Measurements from ENCODE around the gene UBE3D.

Gene UBE3D

DNA sequence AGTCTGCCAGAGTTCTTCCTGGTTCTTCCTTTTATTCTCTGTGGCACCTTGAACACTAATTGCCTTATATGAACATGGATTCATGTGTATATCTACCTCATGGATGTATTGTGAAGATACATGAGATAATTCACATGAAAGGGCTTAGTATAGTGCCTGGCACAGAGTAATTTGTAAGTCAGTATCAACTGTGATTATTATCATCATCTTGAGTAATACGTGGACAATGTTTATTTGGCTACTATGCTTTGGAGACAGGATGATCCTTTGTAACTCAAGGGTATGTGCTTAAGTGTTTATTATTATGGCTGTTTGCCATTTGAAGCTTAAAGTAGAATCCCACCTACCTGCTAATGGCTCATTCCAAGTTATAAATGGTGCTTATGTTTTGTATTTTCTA is 17.8 kb upstream of the UBE3D start:
- no peak overlapping the region for H3K9ac ChIP-seq (ENCODE audit: low read length in 2 of 2)
- H3K9me3 ChIP-seq (ENCODE audit: control insufficient read depth in 2 of 2, low read length in 2 of 2), result no peaks in the 10 kb centered on the region
- H3K4me1 ChIP-seq (ENCODE audit: control insufficient read depth, insufficient read depth, low read length), result no peaks in the 10 kb centered on the region
- no peak overlapping the region for H3K27ac ChIP-seq (ENCODE audit: low read length)
- no peaks in the 10 kb centered on the region for H3K27me3 ChIP-seq (ENCODE audit: control insufficient read depth in 1 of 2, insufficient read depth in 2 of 2, low read length in 2 of 2)
- H3K4me3 ChIP-seq (ENCODE audit: low read length in 2 of 2), result no peak overlapping the region
- no peaks in the 10 kb centered on the region for H3K36me3 ChIP-seq (ENCODE audit: control insufficient read depth in 2 of 2, insufficient read depth in 2 of 2, low read length in 2 of 2)

- Histone ChIP-seq H3K4me3 (ENCODE audit: low read length in 2 of 2) (no peak overlapping the region), H3K4me1 (ENCODE audit: control insufficient read depth, insufficient read depth, low read length) (peaks cover 4% of the 10 kb centered on the region), H3K27me3 (ENCODE audit: control insufficient read depth in 1 of 2, insufficient read depth in 2 of 2, low read length in 2 of 2) (no peaks in the 10 kb centered on the region), H3K9ac (ENCODE audit: low read length in 2 of 2) (no peak overlapping the region), H3K36me3 (ENCODE audit: control insufficient read depth in 2 of 2, insufficient read depth in 2 of 2, low read length in 2 of 2) (no peaks in the 10 kb centered on the region), H3K27ac (ENCODE audit: low read length) (no peak overlapping the region), H3K9me3 (ENCODE audit: control insufficient read depth in 2 of 2, low read length in 2 of 2) (no peaks in the 10 kb centered on the region)
These were observed 8.0 kb upstream of the UBE3D start for GRCh38 chr6:83073615-83074014.

- H3K27me3 ChIP-seq (ENCODE audit: control insufficient read depth in 1 of 2, insufficient read depth in 2 of 2, low read length in 2 of 2), result no peaks in the 10 kb centered on the region
- H3K4me3 ChIP-seq (ENCODE audit: low read length in 2 of 2), result no peak overlapping the region
- H3K27ac ChIP-seq (ENCODE audit: low read length), result no peak overlapping the region
- H3K9ac ChIP-seq (ENCODE audit: low read length in 2 of 2), result no peak overlapping the region
- peaks cover 8% of the 10 kb centered on the region for H3K4me1 ChIP-seq (ENCODE audit: control insufficient read depth, insufficient read depth, low read length)
- H3K36me3 ChIP-seq (ENCODE audit: control insufficient read depth in 2 of 2, insufficient read depth in 2 of 2, low read length in 2 of 2), result no peaks in the 10 kb centered on the region
- H3K9me3 ChIP-seq (ENCODE audit: control insufficient read depth in 2 of 2, low read length in 2 of 2), result no peaks in the 10 kb centered on the region
These were observed 7.1 kb upstream of the UBE3D start for GRCh38 chr6:83072726-83073125.

DNA sequence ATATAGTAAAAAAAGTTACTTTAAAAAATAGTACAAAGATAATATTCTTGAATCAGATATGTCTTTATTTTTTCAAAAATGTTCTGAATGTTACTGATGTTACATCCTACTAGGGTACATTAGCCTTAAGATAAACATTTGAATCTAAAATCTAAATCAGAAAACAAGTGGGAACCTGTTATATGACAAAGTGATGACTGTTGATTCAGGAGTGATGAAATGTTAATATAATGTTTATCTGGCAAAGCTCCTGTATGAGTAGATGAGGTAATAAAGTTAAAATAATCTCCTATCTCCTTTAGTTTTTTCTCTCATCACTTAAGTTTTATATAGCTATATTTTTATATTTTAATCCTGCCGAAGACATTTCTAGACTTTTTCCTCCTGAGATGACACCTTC is 6.1 kb upstream of the UBE3D start:
- Histone ChIP-seq H3K4me3 (ENCODE audit: low read length in 2 of 2) (no peak overlapping the region), H3K27me3 (ENCODE audit: control insufficient read depth in 1 of 2, insufficient read depth in 2 of 2, low read length in 2 of 2) (no peaks in the 10 kb centered on the region), H3K27ac (ENCODE audit: low read length) (no peak overlapping the region), H3K4me1 (ENCODE audit: control insufficient read depth, insufficient read depth, low read length) (peaks cover 8% of the 10 kb centered on the region), H3K9me3 (ENCODE audit: control insufficient read depth in 2 of 2, low read length in 2 of 2) (no peaks in the 10 kb centered on the region), H3K36me3 (ENCODE audit: control insufficient read depth in 2 of 2, insufficient read depth in 2 of 2, low read length in 2 of 2) (no peaks in the 10 kb centered on the region), H3K9ac (ENCODE audit: low read length in 2 of 2) (no peak overlapping the region)

DNA sequence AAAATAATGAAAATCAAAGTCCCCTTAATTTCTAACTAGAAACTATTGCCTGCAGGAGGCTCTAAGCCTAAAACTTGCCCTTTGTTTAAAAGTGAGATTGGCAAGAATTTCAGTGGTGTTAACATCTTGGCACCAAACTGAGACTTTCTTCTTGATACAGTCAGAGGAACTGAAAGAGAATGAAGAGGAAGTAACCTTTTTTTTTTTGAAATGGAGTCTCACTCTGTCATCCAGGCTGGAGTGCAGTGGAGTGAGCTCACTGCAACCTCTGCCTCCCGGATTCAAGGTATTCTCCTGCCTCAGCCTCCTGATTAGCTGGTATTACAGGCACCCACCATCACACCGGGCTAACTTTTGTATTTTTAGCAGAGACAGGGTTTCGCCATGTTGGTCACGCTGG is 5.4 kb upstream of the UBE3D start:
- H3K4me1 ChIP-seq (ENCODE audit: control insufficient read depth, insufficient read depth, low read length), result peaks cover 8% of the 10 kb centered on the region
- H3K27ac ChIP-seq (ENCODE audit: low read length), result no peak overlapping the region

GRCh38 chr6:83069633-83070032 is 4.0 kb upstream of the UBE3D start:
- Histone ChIP-seq H3K4me1 (ENCODE audit: control insufficient read depth, insufficient read depth, low read length) (peaks cover 8% of the 10 kb centered on the region), H3K9ac (ENCODE audit: low read length in 2 of 2) (no peak overlapping the region), H3K27me3 (ENCODE audit: control insufficient read depth in 1 of 2, insufficient read depth in 2 of 2, low read length in 2 of 2) (no peaks in the 10 kb centered on the region), H3K9me3 (ENCODE audit: control insufficient read depth in 2 of 2, low read length in 2 of 2) (no peaks in the 10 kb centered on the region), H3K27ac (ENCODE audit: low read length) (no peak overlapping the region), H3K4me3 (ENCODE audit: low read length in 2 of 2) (no peak overlapping the region), H3K36me3 (ENCODE audit: control insufficient read depth in 2 of 2, insufficient read depth in 2 of 2, low read length in 2 of 2) (no peaks in the 10 kb centered on the region)

More for the DNA sequence above, 5.4 kb upstream of the UBE3D start:
- Histone ChIP-seq H3K9me3 (ENCODE audit: control insufficient read depth in 2 of 2, low read length in 2 of 2) (no peaks in the 10 kb centered on the region), H3K36me3 (ENCODE audit: control insufficient read depth in 2 of 2, insufficient read depth in 2 of 2, low read length in 2 of 2) (no peaks in the 10 kb centered on the region), H3K9ac (ENCODE audit: low read length in 2 of 2) (no peak overlapping the region), H3K4me3 (ENCODE audit: low read length in 2 of 2) (no peak overlapping the region), H3K27me3 (ENCODE audit: control insufficient read depth in 1 of 2, insufficient read depth in 2 of 2, low read length in 2 of 2) (no peaks in the 10 kb centered on the region)

GRCh38 chr6:83068616-83069015 is 3.0 kb upstream of the UBE3D start:
- Histone ChIP-seq H3K27ac (ENCODE audit: low read length) (no peak overlapping the region), H3K4me1 (ENCODE audit: control insufficient read depth, insufficient read depth, low read length) (peaks cover 8% of the 10 kb centered on the region), H3K9ac (ENCODE audit: low read length in 2 of 2) (peak overlapping the region; percentile 66 to 84), H3K9me3 (ENCODE audit: control insufficient read depth in 2 of 2, low read length in 2 of 2) (no peaks in the 10 kb centered on the region), H3K4me3 (ENCODE audit: low read length in 2 of 2) (peak overlapping the region; percentile 74 to 89), H3K36me3 (ENCODE audit: control insufficient read depth in 2 of 2, insufficient read depth in 2 of 2, low read length in 2 of 2) (no peaks in the 10 kb centered on the region), H3K27me3 (ENCODE audit: control insufficient read depth in 1 of 2, insufficient read depth in 2 of 2, low read length in 2 of 2) (no peaks in the 10 kb centered on the region)

- Histone ChIP-seq H3K4me1 (ENCODE audit: control insufficient read depth, insufficient read depth, low read length) (peaks cover 8% of the 10 kb centered on the region), H3K36me3 (ENCODE audit: control insufficient read depth in 2 of 2, insufficient read depth in 2 of 2, low read length in 2 of 2) (no peaks in the 10 kb centered on the region), H3K27ac (ENCODE audit: low read length) (peak within 1 kb of the TSS; percentile 70), H3K9me3 (ENCODE audit: control insufficient read depth in 2 of 2, low read length in 2 of 2) (no peaks in the 10 kb centered on the region), H3K27me3 (ENCODE audit: control insufficient read depth in 1 of 2, insufficient read depth in 2 of 2, low read length in 2 of 2) (no peaks in the 10 kb centered on the region), H3K4me3 (ENCODE audit: low read length in 2 of 2) (peak within 1 kb of the TSS; percentile 74 to 89), H3K9ac (ENCODE audit: low read length in 2 of 2) (peak within 1 kb of the TSS; percentile 66 to 84)
These were observed 2.1 kb upstream of the UBE3D start, which contains the start of gene DOP1A for GRCh38 chr6:83067448-83068439. Gene DOP1A (plus strand): TSS chr6:83067671. CDS start chr6:83096978, 29,307 bp downstream.

DNA sequence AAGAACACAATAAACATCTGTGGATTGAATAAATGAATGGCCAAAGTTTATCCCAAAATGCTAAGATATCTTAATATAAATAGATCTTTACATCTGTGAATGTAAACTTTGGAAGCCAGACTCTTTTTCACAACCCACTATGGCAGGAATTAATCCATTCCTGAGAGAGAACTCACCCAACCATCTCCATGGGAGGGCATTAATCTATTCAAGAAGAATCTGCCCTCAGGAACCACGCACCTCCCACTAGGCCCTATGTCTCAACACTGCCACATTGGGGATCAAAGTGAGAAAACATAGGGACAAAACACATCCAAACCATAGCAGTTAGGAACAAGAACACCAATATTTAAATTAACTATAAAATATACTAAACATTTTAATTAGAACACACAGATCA is 3.4 kb downstream of the UBE3D start:
- Histone ChIP-seq H3K36me3 (ENCODE audit: control insufficient read depth in 2 of 2, insufficient read depth in 2 of 2, low read length in 2 of 2) (no peaks in the 10 kb centered on the region), H3K27ac (ENCODE audit: low read length) (no peak overlapping the region), H3K4me3 (ENCODE audit: low read length in 2 of 2) (no peak overlapping the region), H3K9ac (ENCODE audit: low read length in 2 of 2) (no peak overlapping the region), H3K27me3 (ENCODE audit: control insufficient read depth in 1 of 2, insufficient read depth in 2 of 2, low read length in 2 of 2) (no peaks in the 10 kb centered on the region), H3K4me1 (ENCODE audit: control insufficient read depth, insufficient read depth, low read length) (no peaks in the 10 kb centered on the region), H3K9me3 (ENCODE audit: control insufficient read depth in 2 of 2, low read length in 2 of 2) (no peaks in the 10 kb centered on the region)

DNA sequence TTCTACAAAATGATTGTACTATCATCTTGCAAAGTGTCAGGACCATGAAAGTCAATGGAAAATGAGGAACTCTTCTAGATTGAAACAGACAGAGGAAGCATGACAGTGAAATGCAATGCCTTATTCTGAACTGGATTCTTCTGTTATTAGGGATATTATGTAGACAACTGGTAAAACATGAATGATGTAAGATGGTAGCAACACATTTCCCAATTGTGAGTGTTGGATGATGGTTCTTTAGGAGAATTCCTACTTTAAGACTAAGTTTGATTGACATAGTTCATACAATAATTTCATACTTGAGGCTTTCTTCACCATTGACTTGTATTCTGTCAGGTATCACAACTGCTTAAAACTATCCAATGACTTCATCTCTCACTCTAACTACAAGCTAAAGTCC is 4.5 kb downstream of the UBE3D start:
- H3K4me3 ChIP-seq (ENCODE audit: low read length in 2 of 2), result no peak overlapping the region
- H3K9me3 ChIP-seq (ENCODE audit: control insufficient read depth in 2 of 2, low read length in 2 of 2), result no peaks in the 10 kb centered on the region
- H3K9ac ChIP-seq (ENCODE audit: low read length in 2 of 2), result no peak overlapping the region
- no peak overlapping the region for H3K27ac ChIP-seq (ENCODE audit: low read length)
- H3K36me3 ChIP-seq (ENCODE audit: control insufficient read depth in 2 of 2, insufficient read depth in 2 of 2, low read length in 2 of 2), result no peaks in the 10 kb centered on the region
- no peaks in the 10 kb centered on the region for H3K4me1 ChIP-seq (ENCODE audit: control insufficient read depth, insufficient read depth, low read length)
- no peaks in the 10 kb centered on the region for H3K27me3 ChIP-seq (ENCODE audit: control insufficient read depth in 1 of 2, insufficient read depth in 2 of 2, low read length in 2 of 2)

GRCh38 chr6:83057705-83058321 is 7.8 kb downstream of the UBE3D start:
- no peak overlapping the region for H3K9ac ChIP-seq (ENCODE audit: low read length in 2 of 2)
- H3K4me1 ChIP-seq (ENCODE audit: control insufficient read depth, insufficient read depth, low read length), result no peaks in the 10 kb centered on the region
- H3K27me3 ChIP-seq (ENCODE audit: control insufficient read depth in 1 of 2, insufficient read depth in 2 of 2, low read length in 2 of 2), result no peaks in the 10 kb centered on the region
- no peak overlapping the region for H3K27ac ChIP-seq (ENCODE audit: low read length)
- peaks cover 0 to 4% of the 10 kb centered on the region in 2 donors for H3K36me3 ChIP-seq (ENCODE audit: control insufficient read depth in 2 of 2, insufficient read depth in 2 of 2, low read length in 2 of 2)
- H3K9me3 ChIP-seq (ENCODE audit: control insufficient read depth in 2 of 2, low read length in 2 of 2), result no peaks in the 10 kb centered on the region
- no peak overlapping the region for H3K4me3 ChIP-seq (ENCODE audit: low read length in 2 of 2)

Data from stomach smooth muscle (tissue), 2 donors.